ENCODE data around the gene ANKRD30A.

GRCh38 chr10:37314350-37314749, 189.0 kb downstream of the ANKRD30A start:
- TF ChIP-seq CTCF (conservative IDR thresholded peaks at IDR 0.05; ENCODE audit: low read length) (no peak), EZH2phosphoT487 (IDR thresholded peaks at IDR 0.05; ENCODE audit: borderline replicate concordance) (no peak)
